Epithelial cell of esophagus (primary cell): ENCODE measurements around the gene SELENOH.

ENCODE experiments used
- DNase-seq: peaks from one replicate; pipeline ENCODE4 v3.0.0; 2010; ENCODE audit warnings: low read depth
- H3K4me3 ChIP-seq: 2 replicates; pipeline ENCODE4 v1.5.1; 2011; ENCODE audit warnings: mild to moderate bottlenecking, low read length, control low read depth
- TF ChIP-seq, protein P1 (sequence below): IDR thresholded peaks from 2 replicates; pipeline ENCODE4 v1.5.1; 2011; ENCODE audit warnings: low read depth, mild to moderate bottlenecking, low read length, control low read depth, inconsistent platforms; ENCODE audit not compliant: insufficient read depth; ENCODE audit errors: missing control alignments

Gene SELENOH

DNA sequence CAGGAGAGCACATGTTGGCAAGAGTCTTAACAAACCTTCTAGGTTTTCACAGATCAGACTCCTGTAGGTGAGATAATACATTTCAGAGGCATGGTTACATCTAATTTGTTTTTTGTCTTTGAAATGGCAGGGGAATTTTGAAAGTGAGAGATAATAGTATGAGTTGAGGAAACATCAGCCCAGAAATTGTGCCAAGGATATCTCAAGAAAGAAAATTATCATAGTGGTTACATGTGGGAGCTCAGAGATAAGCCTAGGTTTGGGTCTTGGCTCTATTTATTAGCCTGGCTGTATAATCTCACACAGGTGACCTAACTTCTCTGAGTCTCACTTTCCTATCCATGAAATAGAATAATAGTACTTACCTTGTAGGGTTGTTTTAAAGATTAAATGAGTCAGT, 9.9 kb downstream of the SELENOH start:
- no peak overlapping the region for H3K4me3 ChIP-seq
- no peak for DNase-seq
- TF ChIP-seq, protein P1, sequence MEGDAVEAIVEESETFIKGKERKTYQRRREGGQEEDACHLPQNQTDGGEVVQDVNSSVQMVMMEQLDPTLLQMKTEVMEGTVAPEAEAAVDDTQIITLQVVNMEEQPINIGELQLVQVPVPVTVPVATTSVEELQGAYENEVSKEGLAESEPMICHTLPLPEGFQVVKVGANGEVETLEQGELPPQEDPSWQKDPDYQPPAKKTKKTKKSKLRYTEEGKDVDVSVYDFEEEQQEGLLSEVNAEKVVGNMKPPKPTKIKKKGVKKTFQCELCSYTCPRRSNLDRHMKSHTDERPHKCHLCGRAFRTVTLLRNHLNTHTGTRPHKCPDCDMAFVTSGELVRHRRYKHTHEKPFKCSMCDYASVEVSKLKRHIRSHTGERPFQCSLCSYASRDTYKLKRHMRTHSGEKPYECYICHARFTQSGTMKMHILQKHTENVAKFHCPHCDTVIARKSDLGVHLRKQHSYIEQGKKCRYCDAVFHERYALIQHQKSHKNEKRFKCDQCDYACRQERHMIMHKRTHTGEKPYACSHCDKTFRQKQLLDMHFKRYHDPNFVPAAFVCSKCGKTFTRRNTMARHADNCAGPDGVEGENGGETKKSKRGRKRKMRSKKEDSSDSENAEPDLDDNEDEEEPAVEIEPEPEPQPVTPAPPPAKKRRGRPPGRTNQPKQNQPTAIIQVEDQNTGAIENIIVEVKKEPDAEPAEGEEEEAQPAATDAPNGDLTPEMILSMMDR = no peak

DNA sequence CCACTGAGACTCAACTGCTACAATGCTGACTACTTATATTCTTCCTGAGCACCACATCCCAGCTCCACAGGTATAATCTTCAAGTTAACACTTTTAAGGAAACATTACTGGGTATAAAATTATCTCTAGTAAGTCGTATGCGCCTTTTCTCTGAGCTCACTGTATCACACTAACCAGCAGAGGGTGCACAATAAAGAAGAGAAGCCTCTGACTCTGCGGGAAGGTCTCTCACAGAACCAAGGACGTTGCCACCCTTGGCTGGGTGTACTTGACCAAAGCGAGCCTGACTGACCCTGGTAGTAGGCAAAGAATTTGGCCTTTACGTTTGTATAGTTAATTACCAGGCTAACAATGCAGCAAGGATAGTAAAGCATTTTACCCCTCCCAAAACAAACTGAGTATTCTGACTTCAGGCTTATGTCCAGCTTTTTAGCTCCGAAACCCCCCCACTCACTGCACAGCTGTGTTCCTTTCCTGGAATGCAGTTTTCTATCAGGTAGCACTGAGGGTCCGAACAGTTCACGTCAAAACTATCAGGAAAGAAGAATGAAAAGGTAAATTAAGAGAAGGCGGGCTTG, 10.5 kb downstream of the SELENOH start, which contains the start of gene BTBD18:
Gene BTBD18, minus strand, starts transcription at position 144 of the 578 bp plus-strand sequence. CDS start 631 bp downstream, outside the sequence.
- no peak within 1 kb of the TSS for H3K4me3 ChIP-seq
- DNase-seq = peak; percentile 69
- TF ChIP-seq, protein P1 = peak; percentile 70

DNA sequence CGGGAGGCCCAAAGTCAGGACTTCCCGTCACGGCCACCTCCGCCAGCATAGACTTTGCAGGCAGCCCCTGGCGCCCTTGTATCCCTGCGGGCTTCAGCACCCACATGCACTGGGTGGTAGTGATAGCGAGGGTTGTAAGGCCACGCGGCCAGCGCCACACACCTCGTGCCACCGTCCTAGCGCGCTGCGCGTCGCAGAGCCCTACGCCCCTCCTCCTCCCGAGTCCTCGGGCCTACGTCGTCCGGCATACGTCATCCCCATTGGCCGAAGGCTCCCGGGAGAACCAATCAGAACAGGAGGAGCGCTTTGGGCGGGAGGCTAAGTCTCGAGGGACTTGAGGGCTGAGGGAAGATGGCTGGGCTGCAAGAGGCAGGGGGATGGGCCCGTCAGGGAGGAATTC, 11.7 kb downstream of the SELENOH start:
- TF ChIP-seq, protein P1 = no peak
- H3K4me3 ChIP-seq = no peak overlapping the region
- no peak for DNase-seq

GRCh38 chr11:57758174-57758573, 16.9 kb downstream of the SELENOH start:
- no peak for DNase-seq
- TF ChIP-seq, protein P1 = no peak

GRCh38 chr11:57761301-57762234, 20.3 kb downstream of the SELENOH start, which contains the start of gene CTNND1:
TSS of gene CTNND1 (plus strand) at chr11:57761802. CDS start at chr11:57791479, 29,677 bp downstream.
- peak within 1 kb of the TSS; percentile 96 for H3K4me3 ChIP-seq
- DNase-seq = peak; percentile 98
- TF ChIP-seq, protein P1 = no peak

More at GRCh38 chr11:57758174-57758573, 16.9 kb downstream of the SELENOH start:
- H3K4me3 ChIP-seq = no peak overlapping the region

DNA sequence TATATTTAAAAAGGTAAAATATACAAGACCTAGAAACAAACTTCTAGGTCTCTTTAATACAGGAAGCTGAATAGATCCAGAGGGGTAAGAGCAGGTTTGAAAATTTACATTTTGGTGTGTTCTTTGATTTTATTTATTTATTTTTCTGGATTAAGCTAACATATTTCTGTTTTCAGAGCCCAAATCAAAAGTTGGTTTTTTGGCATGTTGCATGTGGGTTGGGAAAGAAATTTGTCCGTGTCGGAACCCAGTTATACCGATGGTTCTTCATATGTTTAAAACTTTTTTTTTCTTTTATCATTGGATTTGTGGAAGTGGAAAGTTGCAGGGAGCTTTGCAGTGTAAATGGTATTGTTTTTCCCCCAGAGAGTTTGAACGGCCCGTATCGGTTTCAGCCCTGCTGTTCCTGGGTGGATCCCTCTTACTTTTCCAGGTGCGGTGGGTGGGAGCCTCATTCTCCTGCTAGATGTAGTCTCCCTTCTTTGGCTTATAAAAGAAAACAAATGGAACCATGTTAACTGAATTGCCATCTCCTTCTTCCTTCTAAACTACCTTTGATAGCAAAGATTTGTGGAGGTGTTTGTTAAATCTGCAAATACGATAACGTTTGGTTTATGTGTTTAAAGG, 21.1 kb downstream of the SELENOH start:
- TF ChIP-seq, protein P1 = no peak
- peak; percentile 53 for DNase-seq
- H3K4me3 ChIP-seq = peak overlapping the region; percentile 96
